ENCODE results near the gene PURA.
A peak's percentile ranks its signal among the peaks of the same experiment; 100 is the strongest.

PURA gene

DNA sequence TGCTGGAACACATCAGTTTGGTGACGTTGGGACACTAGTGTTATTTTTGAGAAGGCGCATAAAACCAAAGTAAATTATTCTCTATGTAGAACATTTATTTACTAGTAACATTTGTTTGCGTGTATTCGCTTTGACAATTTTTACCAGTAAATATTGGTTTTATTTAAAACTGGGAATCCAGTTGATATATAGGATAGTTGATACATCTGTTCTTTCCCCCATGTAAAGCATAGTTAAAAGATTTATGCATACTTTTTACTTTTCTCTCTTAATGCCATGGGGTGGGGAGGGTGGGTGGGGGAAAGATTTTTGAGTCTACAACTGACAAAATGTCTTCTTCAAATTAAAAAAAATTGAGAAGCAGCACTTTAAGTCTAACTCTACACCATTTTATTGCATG is 11.7 kb downstream of the PURA start, which contains the start of gene IGIP:
Gene IGIP (plus strand): TSS at position 301 of the 400 bp plus-strand sequence. CDS start 2,540 bp downstream, outside the sequence.
- H3K4me3 ChIP-seq (ENCODE audit: low read depth, low read length): no peak within 1 kb of the TSS; the same call in 1 of the 2 replicates
- TF ChIP-seq, protein P1, sequence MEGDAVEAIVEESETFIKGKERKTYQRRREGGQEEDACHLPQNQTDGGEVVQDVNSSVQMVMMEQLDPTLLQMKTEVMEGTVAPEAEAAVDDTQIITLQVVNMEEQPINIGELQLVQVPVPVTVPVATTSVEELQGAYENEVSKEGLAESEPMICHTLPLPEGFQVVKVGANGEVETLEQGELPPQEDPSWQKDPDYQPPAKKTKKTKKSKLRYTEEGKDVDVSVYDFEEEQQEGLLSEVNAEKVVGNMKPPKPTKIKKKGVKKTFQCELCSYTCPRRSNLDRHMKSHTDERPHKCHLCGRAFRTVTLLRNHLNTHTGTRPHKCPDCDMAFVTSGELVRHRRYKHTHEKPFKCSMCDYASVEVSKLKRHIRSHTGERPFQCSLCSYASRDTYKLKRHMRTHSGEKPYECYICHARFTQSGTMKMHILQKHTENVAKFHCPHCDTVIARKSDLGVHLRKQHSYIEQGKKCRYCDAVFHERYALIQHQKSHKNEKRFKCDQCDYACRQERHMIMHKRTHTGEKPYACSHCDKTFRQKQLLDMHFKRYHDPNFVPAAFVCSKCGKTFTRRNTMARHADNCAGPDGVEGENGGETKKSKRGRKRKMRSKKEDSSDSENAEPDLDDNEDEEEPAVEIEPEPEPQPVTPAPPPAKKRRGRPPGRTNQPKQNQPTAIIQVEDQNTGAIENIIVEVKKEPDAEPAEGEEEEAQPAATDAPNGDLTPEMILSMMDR (IDR thresholded peaks at IDR 0.05; ENCODE audit: control insufficient read depth, extremely low read depth, insufficient read depth): no peak
- DNase-seq (ENCODE audit: low read depth): no peak

DNA sequence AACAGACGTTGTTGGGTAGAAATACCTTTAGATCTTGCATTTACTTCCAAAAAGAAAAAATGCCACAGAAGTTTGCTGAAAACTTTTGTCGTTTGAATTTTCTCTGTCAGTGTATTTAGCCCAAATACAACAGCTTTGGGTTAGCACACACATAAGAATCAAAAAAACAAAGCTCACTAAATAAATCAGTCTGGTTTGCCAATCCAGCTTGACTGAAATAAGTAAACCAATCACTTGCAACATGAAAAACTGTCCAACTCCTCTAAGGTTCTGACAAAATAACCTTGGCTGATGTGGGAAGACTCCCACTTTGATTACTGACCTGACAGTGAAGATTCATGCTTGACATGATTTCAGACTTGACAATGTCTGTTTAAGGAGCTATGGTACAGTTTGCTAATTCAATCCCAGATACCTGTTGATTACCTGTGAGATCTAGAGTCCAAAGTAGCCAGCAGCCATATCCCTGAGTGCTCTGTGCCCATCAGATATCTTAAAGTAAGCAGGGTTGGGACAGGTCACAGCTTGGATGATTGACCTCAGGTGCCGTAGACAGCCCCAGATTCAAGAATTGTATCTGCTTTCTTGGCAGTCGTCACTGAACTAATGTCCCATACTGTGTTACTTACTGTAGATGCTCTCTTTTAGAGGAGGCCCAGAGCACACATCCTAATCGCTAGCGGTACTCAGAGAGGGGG is 12.6 kb downstream of the PURA start:
- DNase-seq (ENCODE audit: low read depth): peak; percentile 95
- TF ChIP-seq, protein P1 (IDR thresholded peaks at IDR 0.05; ENCODE audit: control insufficient read depth, extremely low read depth, insufficient read depth): no peak
- no peak overlapping the region; the same call in 1 of the 2 replicates for H3K4me3 ChIP-seq (ENCODE audit: low read depth, low read length)

DNA sequence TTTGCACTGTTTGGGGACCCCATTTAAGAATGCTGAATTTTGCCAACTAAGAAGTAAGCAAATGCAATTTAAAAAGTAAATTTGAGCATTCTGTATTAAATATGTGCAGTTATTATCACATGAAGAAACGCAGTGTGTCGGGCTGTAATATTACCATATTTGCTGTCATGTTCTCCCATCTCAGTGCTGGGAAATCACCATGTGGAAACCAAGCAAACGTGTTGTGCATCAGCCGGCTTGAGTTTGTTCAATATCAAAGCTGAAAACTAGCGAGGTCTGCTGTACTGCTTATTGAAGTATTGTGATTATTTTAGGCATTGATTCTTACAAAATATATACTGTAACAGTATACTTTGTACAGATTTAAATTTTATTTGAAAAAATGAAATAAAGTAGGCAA is 14.5 kb downstream of the PURA start:
- peak overlapping the region; percentile 19; the same call in 1 of the 2 replicates for H3K4me3 ChIP-seq (ENCODE audit: low read depth, low read length)
- DNase-seq (ENCODE audit: low read depth): no peak
- TF ChIP-seq, protein P1 (IDR thresholded peaks at IDR 0.05; ENCODE audit: control insufficient read depth, extremely low read depth, insufficient read depth): no peak

DNA sequence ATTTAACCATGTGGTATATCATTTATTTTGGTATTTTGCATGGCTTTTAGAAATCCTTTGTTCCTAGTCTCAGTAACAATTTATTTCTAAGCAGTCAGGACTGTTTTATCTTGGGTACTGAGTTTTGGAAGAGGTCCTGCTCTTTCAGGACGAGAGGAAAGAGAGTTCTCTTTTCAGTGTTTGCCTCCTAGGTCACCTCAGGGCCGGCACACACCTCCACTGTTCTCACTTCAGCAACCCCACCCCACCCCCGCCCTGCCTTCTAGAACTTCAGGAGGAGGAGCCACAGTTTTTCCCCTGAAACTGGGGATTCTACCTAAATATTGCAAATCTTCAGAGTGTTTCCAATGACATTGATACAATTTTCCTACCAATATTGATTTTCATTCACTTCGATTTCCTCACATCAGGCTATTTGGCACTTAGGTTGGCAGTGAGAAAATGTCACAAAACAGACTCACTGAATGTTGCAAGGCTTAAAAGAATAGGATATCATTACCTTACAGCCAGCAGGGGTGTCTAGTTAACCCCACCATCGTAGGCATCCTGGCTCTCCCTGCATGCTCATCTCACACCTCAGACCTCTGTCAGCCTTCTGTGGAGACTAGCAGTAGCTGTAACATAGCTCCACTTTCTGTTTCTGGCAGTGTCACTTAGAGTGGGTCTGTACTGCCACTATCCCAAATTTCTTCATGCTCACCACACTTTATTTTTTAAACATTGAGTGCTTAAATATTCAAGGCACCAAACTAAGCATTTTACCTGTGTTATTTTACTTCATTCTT is 17.2 kb downstream of the PURA start:
- DNase-seq (ENCODE audit: low read depth): no peak
- TF ChIP-seq, protein P1 (IDR thresholded peaks at IDR 0.05; ENCODE audit: control insufficient read depth, extremely low read depth, insufficient read depth): no peak
- no peak overlapping the region for H3K4me3 ChIP-seq (ENCODE audit: low read depth, low read length)

DNA sequence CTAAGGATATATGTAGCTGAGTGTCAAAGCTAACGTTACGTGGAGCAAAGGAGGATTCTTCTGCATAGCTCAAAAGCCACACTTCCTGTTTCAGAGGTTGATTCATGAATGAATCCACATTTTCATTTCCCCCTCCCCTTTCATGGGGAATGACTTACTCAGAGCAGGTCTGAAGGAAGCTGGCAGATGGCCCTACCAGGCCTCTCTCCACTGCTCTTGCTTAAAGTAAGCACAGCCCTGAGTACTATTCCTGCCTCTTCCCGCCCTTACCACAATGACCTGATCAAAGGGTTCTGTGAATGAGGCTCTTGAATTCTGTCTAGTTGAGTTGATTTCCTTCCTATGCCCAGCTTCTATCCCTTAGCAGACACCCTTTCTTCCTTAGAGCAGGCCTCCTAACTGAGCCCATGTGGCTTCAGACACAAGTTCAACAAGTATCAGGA is 18.1 kb downstream of the PURA start:
- no peak overlapping the region for H3K4me3 ChIP-seq (ENCODE audit: low read depth, low read length)
- TF ChIP-seq, protein P1 (IDR thresholded peaks at IDR 0.05; ENCODE audit: control insufficient read depth, extremely low read depth, insufficient read depth): no peak
- DNase-seq (ENCODE audit: low read depth): no peak

DNA sequence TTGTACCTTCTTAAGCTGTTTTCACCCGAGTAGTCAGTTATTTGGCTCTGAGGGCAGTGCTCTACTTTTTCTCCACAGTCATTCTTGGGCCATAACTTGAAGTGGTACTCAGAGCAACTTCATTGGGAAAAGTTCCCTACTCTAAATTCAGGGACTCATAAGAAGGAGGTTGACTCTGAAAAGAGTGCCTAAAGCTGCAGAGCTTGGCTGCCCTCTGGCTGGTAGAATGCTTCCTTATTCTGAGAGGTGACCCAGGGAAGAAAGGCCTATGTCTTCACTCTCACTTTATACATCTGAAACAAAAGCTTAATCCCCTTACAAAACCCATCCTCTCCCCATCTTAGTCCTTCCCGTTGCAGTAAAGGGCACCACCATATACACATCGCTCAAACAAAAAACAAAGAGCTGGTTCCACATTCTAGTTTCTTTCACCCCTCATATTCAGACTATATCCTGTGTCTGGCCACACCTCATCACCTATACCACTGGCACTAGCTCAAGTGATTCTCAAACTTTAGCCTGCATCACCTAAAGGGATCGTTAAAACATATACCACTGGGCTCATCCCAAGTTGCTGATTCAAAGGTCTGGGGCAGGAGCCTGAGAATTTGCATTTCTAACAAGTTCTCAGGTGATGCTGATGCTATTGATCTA is 19.7 kb downstream of the PURA start:
- no peak for DNase-seq (ENCODE audit: low read depth)
- TF ChIP-seq, protein P1 (IDR thresholded peaks at IDR 0.05; ENCODE audit: control insufficient read depth, extremely low read depth, insufficient read depth): no peak

More for the DNA sequence above, 19.7 kb downstream of the PURA start:
- H3K4me3 ChIP-seq (ENCODE audit: low read depth, low read length): no peak overlapping the region
